ENCODE results near the gene MANBA. TPM values are rescaled to one million over a fixed set of nuclear protein-coding genes. Genes with fewer than 3 reads are reported as not detected.
"Not testable (repeated sequence)": the region's sequence is repeated elsewhere in the genome, so short reads cannot be mapped to it uniquely, and the experiment has no call there.

MANBA gene
- total RNA-seq, 2 donors from 2014 or later, result 16.3 to 21.8 TPM

DNA sequence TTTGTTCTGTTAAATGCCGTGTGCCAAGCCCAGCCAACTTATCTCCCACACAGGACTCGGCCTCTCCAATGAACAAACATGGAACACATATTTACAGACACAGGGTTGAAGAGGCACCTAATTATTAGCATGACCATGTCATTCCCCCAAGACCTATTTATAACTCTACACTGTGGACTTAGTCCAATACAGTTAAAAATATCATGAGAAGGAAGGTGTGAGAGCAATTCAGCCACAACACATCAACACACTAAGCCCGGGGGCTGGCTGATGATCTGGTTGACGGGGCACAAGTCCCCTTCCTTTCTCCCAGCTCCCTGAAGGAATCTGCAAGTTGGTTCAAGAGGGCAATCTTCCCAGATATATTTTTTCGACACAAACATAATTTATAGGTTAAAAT, 28.1 kb downstream of the MANBA start:
- Histone ChIP-seq H3K27ac (no peak overlapping the region), H3K9ac (ENCODE audit: low read depth in 2 of 2, low read length in 2 of 2) (no peak overlapping the region), H3K36me3 (no peaks in the 10 kb centered on the region), H3K9me3 (no peaks in the 10 kb centered on the region), H3K4me3 (no peak overlapping the region), H3K27me3 (no peaks in the 10 kb centered on the region), H3K4me1 (no peaks in the 10 kb centered on the region)
- TF ChIP-seq, protein P1, sequence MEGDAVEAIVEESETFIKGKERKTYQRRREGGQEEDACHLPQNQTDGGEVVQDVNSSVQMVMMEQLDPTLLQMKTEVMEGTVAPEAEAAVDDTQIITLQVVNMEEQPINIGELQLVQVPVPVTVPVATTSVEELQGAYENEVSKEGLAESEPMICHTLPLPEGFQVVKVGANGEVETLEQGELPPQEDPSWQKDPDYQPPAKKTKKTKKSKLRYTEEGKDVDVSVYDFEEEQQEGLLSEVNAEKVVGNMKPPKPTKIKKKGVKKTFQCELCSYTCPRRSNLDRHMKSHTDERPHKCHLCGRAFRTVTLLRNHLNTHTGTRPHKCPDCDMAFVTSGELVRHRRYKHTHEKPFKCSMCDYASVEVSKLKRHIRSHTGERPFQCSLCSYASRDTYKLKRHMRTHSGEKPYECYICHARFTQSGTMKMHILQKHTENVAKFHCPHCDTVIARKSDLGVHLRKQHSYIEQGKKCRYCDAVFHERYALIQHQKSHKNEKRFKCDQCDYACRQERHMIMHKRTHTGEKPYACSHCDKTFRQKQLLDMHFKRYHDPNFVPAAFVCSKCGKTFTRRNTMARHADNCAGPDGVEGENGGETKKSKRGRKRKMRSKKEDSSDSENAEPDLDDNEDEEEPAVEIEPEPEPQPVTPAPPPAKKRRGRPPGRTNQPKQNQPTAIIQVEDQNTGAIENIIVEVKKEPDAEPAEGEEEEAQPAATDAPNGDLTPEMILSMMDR (IDR thresholded peaks at IDR 0.05), result no peak
- intact Hi-C loops (cut with DNase I), result no loop called here
- DNase-seq, result no peak

DNA sequence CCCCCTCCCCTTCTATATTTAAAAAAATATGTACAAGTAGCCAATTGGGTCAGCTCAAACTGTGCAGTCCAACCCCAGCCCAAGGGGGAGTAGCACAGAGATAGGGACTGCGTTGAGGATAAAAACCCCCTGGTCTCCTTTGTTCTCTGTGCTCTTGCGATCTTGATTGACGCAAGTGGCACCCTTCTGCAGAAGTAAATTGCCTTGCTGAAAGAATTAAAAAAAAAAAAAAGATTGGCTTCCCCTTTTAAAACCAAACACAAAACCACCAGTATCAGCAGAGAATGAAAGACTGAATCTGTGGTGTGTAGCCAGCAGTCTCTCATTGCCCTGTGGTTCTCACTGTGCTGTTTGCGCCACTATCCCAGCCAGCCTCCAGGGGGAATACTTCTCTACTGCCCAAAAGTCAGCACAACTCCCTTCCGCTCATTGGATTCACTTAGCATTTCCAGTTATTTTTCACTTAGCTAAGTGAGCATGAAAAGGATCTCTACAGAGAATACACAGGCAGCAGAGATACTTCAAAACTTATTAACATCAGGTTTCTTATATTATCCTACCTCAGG, 29.7 kb downstream of the MANBA start:
- H3K9me3 ChIP-seq, result no peaks in the 10 kb centered on the region
- TF ChIP-seq, protein P1 (IDR thresholded peaks at IDR 0.05), result no peak
- H3K9ac ChIP-seq (ENCODE audit: low read depth in 2 of 2, low read length in 2 of 2), result no peak overlapping the region
- no peaks in the 10 kb centered on the region for H3K4me1 ChIP-seq
- H3K4me3 ChIP-seq, result no peak overlapping the region
- DNase-seq, result no peak
- H3K27ac ChIP-seq, result no peak overlapping the region
- no peaks in the 10 kb centered on the region for H3K27me3 ChIP-seq
- intact Hi-C loops (cut with DNase I), result no loop called here
- H3K36me3 ChIP-seq, result no peaks in the 10 kb centered on the region

DNA sequence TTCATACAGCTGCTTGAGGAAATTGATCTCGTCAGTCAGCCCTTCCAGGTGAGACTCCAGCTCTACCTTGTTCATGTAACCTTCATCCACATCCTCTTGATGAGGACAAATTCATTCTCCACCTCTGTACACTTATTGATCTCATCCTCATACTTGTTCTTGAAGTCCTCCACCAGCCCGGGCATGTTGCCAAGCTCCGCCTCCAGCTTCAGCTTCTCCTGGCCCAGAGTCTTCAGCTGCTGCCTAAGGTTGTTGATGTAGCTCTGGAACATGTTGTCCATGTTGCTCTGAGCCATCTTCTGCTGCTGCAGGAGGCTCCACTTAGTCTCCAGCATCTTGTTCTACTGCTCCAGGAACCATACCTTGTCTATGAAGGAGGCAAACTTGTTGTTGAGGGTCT, 31.3 kb downstream of the MANBA start:
- intact Hi-C loops (cut with DNase I); H3K36me3 ChIP-seq; H3K4me3 ChIP-seq; H3K27ac ChIP-seq; H3K4me1 ChIP-seq; H3K9ac ChIP-seq (ENCODE audit: low read depth in 2 of 2, low read length in 2 of 2); H3K27me3 ChIP-seq; H3K9me3 ChIP-seq; DNase-seq: not testable (repeated sequence)

DNA sequence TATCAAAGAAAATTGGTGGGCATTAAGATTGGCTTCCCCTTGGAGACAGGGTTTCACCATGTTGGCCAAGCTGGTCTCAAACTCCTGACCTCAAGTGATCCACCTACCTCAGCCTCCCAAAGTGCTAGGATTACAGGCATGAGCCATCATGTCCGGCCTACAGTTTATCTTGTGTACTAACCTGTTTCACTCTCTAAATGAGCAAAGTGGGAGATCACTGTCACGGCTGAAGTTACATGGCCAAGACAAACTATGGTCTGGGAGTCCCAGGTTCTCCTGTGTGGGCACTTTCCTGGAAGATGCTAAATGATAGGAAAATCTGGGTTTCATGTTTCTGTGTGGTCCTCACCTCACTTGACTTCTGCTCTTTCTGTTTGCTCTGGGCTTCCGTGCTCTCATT, 33.8 kb downstream of the MANBA start:
- H3K4me3 ChIP-seq; H3K27me3 ChIP-seq; H3K9ac ChIP-seq (ENCODE audit: low read depth in 2 of 2, low read length in 2 of 2); intact Hi-C loops (cut with DNase I); H3K27ac ChIP-seq; H3K4me1 ChIP-seq; H3K36me3 ChIP-seq; DNase-seq; H3K9me3 ChIP-seq: not testable (repeated sequence)

DNA sequence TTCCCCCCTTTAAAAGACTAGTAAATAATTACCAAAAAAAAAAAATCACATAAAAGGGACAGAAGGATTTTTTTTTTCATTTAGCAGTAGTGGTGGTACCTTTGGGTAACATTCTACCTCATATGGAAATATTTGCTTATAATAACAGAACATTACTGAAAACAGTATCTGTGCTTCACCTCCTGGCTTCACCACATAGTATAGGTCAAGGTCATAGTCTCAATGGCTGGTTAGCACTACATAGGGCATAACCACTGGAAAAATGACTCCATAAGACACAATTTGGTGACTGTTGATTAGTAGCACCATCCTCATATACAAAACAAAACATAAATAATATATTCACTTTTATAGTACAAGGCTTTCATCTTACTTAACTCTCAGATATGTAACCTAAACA, 34.7 kb downstream of the MANBA start:
- Histone ChIP-seq H3K4me1 (no peaks in the 10 kb centered on the region), H3K27me3 (no peaks in the 10 kb centered on the region), H3K4me3 (no peak overlapping the region), H3K9me3 (no peaks in the 10 kb centered on the region), H3K9ac (ENCODE audit: low read depth in 2 of 2, low read length in 2 of 2) (no peak overlapping the region), H3K36me3 (no peaks in the 10 kb centered on the region), H3K27ac (no peak overlapping the region)
- TF ChIP-seq, protein P1 (IDR thresholded peaks at IDR 0.05), result no peak
- no peak for DNase-seq
- intact Hi-C loops (cut with DNase I), result no loop called here

DNA sequence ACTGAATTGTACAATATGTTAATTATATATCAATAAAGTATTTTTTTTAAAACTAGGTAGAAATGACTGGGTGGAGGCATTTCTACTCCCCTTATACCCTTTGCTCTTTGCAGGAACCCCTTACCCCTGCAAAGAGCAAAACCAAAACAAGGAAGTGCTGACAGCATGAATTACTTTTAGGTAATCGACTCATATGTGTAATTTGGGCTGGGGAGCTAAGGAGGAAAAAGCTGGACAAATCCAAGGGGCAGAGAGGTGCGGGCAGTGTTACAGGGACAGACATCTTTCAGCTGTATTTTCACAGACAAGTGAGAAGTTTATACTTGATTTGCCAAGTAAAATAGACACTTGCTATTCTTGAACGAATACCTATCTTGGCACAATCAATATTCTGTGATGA, 35.5 kb downstream of the MANBA start:
- Histone ChIP-seq H3K4me3 (no peak overlapping the region), H3K27ac (no peak overlapping the region), H3K9ac (ENCODE audit: low read depth in 2 of 2, low read length in 2 of 2) (no peak overlapping the region), H3K27me3 (no peaks in the 10 kb centered on the region), H3K9me3 (no peaks in the 10 kb centered on the region), H3K36me3 (no peaks in the 10 kb centered on the region), H3K4me1 (no peaks in the 10 kb centered on the region)
- TF ChIP-seq, protein P1 (IDR thresholded peaks at IDR 0.05), result no peak
- intact Hi-C loops (cut with DNase I), result no loop called here
- no peak for DNase-seq

Measured in colonic mucosa (tissue), 4 donors.